ENCODE data around the gene NDUFB6.

Gene NDUFB6

DNA sequence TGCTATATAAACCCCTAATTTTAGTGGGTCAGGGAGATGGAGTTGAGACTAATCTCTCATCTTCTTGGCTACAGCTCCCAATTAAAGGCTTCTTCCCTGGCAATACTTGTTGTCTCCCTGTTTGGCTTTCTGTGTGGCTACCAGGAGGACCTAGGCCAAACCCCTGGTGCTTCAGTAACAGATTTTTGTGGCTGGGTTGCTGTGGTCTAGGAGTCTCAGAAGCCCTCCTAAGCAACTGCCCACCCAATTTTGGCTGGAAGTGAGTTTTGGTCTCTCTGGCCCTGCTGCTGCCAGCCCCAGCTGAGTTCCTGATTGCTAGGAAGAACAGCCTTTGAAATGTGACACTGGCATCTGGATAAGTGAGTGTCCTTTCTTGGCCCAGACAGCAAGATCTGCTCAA, 56.7 kb downstream of the NDUFB6 start:
- FAIRE-seq: no peak

- FAIRE-seq: no peak
Observed at GRCh38 chr9:32508728-32509127, 64.2 kb downstream of the NDUFB6 start.

DNA sequence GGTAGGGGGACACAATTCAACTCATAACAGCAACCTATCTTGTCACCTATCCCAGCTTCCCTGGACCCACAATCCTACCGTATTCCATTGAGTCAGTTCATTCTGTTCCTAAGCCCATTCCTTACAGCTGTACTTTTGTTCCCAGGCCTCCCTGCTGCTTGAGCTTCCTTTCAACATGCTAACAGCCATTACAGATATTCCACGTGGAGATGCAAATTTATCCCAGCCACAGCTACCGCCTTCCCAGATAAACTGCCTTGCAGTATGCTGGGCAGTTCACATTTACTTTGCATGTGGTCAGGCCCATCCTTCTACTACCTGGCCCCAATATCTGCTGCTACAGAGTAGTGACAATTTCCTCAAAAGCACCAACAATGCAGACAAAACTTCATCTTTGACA, 70.0 kb downstream of the NDUFB6 start:
- no peak for FAIRE-seq

All from A204.1 (cell line).